B cell (primary cell): ENCODE results near the gene KRT72. TPM values are rescaled to one million over a fixed set of nuclear protein-coding genes. Genes with fewer than 3 reads are reported as not detected.

Source experiments
- ATAC-seq: fragments of 200-7000 bp; cut with Tn5 transposase; one replicate; pipeline ENCODE4 v1.10.0; 2021; ENCODE audit warnings: low read depth, mild to moderate bottlenecking, moderate number of reproducible peaks, moderate library complexity
- CTCF ChIA-PET: fragments of 350-600 bp; sonication (Branson Sonifier 250); formaldehyde crosslinking; loops from one replicate; lab custom pipeline; 2021; ENCODE audit warnings: antibody characterized with exemption, inconsistent platforms; lab: Charles Lee
- POLR2A ChIA-PET: fragments of 350-600 bp; sonication (Branson Sonifier 250); formaldehyde crosslinking; loops from one replicate; lab custom pipeline; 2021; ENCODE audit warnings: antibody characterized with exemption; lab: Charles Lee
- DNase-seq: peaks from one replicate; pipeline ENCODE4 v3.0.0; 2013
- H2AFZ ChIP-seq: 2 replicates; pipeline ENCODE4 v1.6.1; 2012; ENCODE audit warnings: mild to moderate bottlenecking, low read depth, low read length; ENCODE audit not compliant: insufficient read depth, poor library complexity, severe bottlenecking
- H3K27ac ChIP-seq, 2 donors: 1 replicate in 1 of 2; 2 replicates in 1 of 2; pipeline ENCODE4 v1.5.1; 2012 to 2013; ENCODE audit warnings: low read length in 2 of 2, mild to moderate bottlenecking in 2 of 2, moderate library complexity in 1 of 2
- H3K27me3 ChIP-seq, 4 experiments: fragments of 200-600 bp in 1 of 4; sonication (generic) in 1 of 4; replicated peaks in 1 of 4; 1 replicate in 2 of 4; 2 replicates in 2 of 4; pipeline versions ENCODE4 v1.6.1 to v1.7.0; 2013 to 2016; ENCODE audit warnings: low read length in 3 of 4, mild to moderate bottlenecking in 2 of 4, mixed read lengths in 1 of 4, moderate library complexity in 1 of 4; ENCODE audit not compliant: insufficient read depth in 4 of 4, control insufficient read depth in 3 of 4; ENCODE audit errors: control extremely low read depth in 1 of 4
- H3K36me3 ChIP-seq, 2 experiments: replicated peaks in 1 of 2; 1 replicate in 1 of 2; 2 replicates in 1 of 2; pipeline versions ENCODE4 v1.6.1 to v1.7.1; 2013; ENCODE audit warnings: low read length in 1 of 2; ENCODE audit not compliant: insufficient read depth in 2 of 2, control insufficient read depth in 1 of 2; ENCODE audit errors: control extremely low read depth in 1 of 2, extremely low read depth in 1 of 2
- H3K4me1 ChIP-seq, 2 donors: fragments of 200-600 bp in 1 of 2; sonication (generic) in 1 of 2; 1 replicate in 1 of 2; 2 replicates in 1 of 2; pipeline versions ENCODE4 v1.5.1 to v1.6.1; 2013 to 2017; ENCODE audit warnings: low read length in 2 of 2; ENCODE audit not compliant: control insufficient read depth in 2 of 2, insufficient read depth in 2 of 2
- H3K4me2 ChIP-seq: replicated peaks from 2 replicates; pipeline ENCODE3; 2012; ENCODE audit warnings: mild to moderate bottlenecking, low read depth, low read length; ENCODE audit not compliant: poor library complexity, severe bottlenecking
- H3K4me3 ChIP-seq, 5 experiments: fragments of 200-600 bp in 1 of 5; sonication (generic) in 1 of 5; 1 replicate in 3 of 5; 2 replicates in 2 of 5; pipeline versions ENCODE4 v1.5.1 to v1.7.0; 2011 to 2016; ENCODE audit warnings: low read length in 4 of 5, mild to moderate bottlenecking in 4 of 5, low read depth in 2 of 5, control low read depth in 1 of 5, moderate library complexity in 1 of 5; ENCODE audit not compliant: insufficient read depth in 1 of 5; ENCODE audit errors: control extremely low read depth in 1 of 5, extremely low read depth in 1 of 5
- H3K79me2 ChIP-seq: fragments of 200-600 bp; sonication (generic); one replicate; pipeline ENCODE4 v1.6.0; 2016; ENCODE audit warnings: low read length; ENCODE audit not compliant: control insufficient read depth, insufficient read depth
- H3K9ac ChIP-seq: fragments of 200-600 bp; sonication (generic); 2 replicates; pipeline ENCODE4 v1.6.1; 2017; ENCODE audit warnings: mild to moderate bottlenecking, low read length, moderate library complexity
- H3K9me3 ChIP-seq, 3 donors: one replicate each; pipeline versions ENCODE4 v1.6.1 to v1.7.1; 2013; ENCODE audit warnings: low read length in 2 of 3; ENCODE audit not compliant: control insufficient read depth in 2 of 3, insufficient read depth in 1 of 3; ENCODE audit errors: control extremely low read depth in 1 of 3
- H4K20me1 ChIP-seq: 2 replicates; pipeline ENCODE4 v1.6.0; 2012; ENCODE audit warnings: mild to moderate bottlenecking, low read length; ENCODE audit not compliant: insufficient read depth, control insufficient read depth, poor library complexity, severe bottlenecking
- H3K27ac Mint-ChIP-seq: one replicate; pipeline ENCODE4 v1.8.0; 2021; ENCODE audit warnings: mixed read lengths
- H3K27me3 Mint-ChIP-seq: one replicate; pipeline ENCODE4 v1.8.0; 2021; ENCODE audit warnings: mixed read lengths
- H3K4me1 Mint-ChIP-seq: one replicate; pipeline ENCODE4 v1.8.0; 2021; ENCODE audit warnings: mixed read lengths
- H3K4me3 Mint-ChIP-seq: one replicate; pipeline ENCODE4 v1.8.0; 2021; ENCODE audit warnings: mixed read lengths
- H3K9me3 Mint-ChIP-seq: one replicate; pipeline ENCODE4 v1.8.0; 2022; ENCODE audit warnings: mixed read lengths; ENCODE audit not compliant: insufficient read depth
- CTCF ChIP-seq: fragments of 200-600 bp; IDR thresholded peaks from one replicate; pipeline ENCODE4 v1.8.0; 2022; ENCODE audit warnings: antibody characterized with exemption, mild to moderate bottlenecking
- EZH2 ChIP-seq: IDR thresholded peaks from 2 replicates; pipeline ENCODE4 v1.6.1; 2012; ENCODE audit warnings: borderline replicate concordance, low read depth, mild to moderate bottlenecking, moderate library complexity, low read length; ENCODE audit not compliant: insufficient read depth, poor library complexity, severe bottlenecking
- WGBS: methylation state at CpG from one replicate; pipeline ENCODE4 v1.1.5; 2013; ENCODE audit warnings: missing lambda C conversion rate; ENCODE audit not compliant: insufficient coverage; 5-methylcytosine and 5-hydroxymethylcytosine counted together
- intact Hi-C: fragments of 100-400 bp; cut with micrococcal nuclease; formaldehyde crosslinking; loops from one replicate; pipeline ENCODE4 v1.10.0; 2022
- polyA plus RNA-seq: library from polyadenylated mRNA; depleted of rRNA; stranded (reverse); fragments of >200 nt; gene quantifications from 2 replicates; pipeline ENCODE4 v1.2.3, GENCODE V29; 2012
- total RNA-seq, 2 donors: library from RNA; stranded (reverse); fragments of 120-200 nt in 1 of 2; gene quantifications; 1 replicate in 1 of 2; 2 replicates in 1 of 2; pipeline versions ENCODE4 v1.2.3 to v1.2.4, GENCODE V29; 2013 to 2022

KRT72 gene
- total and polyA plus RNA-seq, 2 donors (not counting 1 experiment from before 2014, with no cell fraction given): 0.04 TPM; not detected in 1

GRCh38 chr12:52602552-52602951 lies 1.3 kb upstream of the KRT72 start:
- Histone ChIP-seq H3K4me1 (no peaks in the 10 kb centered on the region), H3K27me3 (peaks cover 0 to 14% (median 6%) of the 10 kb centered on the region in 4 experiments), H2AFZ (no peak overlapping the region), H3K79me2 (no peaks in the 10 kb centered on the region), H3K9me3 (no peaks in the 10 kb centered on the region), H3K27ac (no peak overlapping the region), H3K9ac (no peak overlapping the region), H3K4me3 (no peak overlapping the region), H4K20me1 (no peaks in the 10 kb centered on the region), H3K4me2 (no peak overlapping the region), H3K36me3 (no peaks in the 10 kb centered on the region)
- DNase-seq (no peak), ATAC-seq (no peak)
- TF ChIP-seq CTCF: no peak
- TF ChIP-seq EZH2: no peak
- ChIA-PET CTCF (interaction anchor here (0.7 kb wide), 1 partner anchor 52 kb away, joined by 3 read pairs; no protein-coding TSS in a partner anchor), POLR2A (no interaction called here)
- Mint-ChIP-seq H3K27ac (no peak overlapping the region), H3K9me3 (no peaks in the 10 kb centered on the region), H3K4me3 (no peak overlapping the region), H3K4me1 (no peaks in the 10 kb centered on the region), H3K27me3 (peaks cover 44% of the 10 kb centered on the region)
- WGBS: 93% methylated on average over 5 of the region's 5 CpGs
- intact Hi-C loops: no loop called here

- H3K4me1 Mint-ChIP-seq: no peaks in the 10 kb centered on the region
Measured at GRCh38 chr12:52601671-52602070, 408 bp upstream of the KRT72 start.

More at GRCh38 chr12:52601671-52602070, 408 bp upstream of the KRT72 start:
- H3K79me2 ChIP-seq: no peaks in the 10 kb centered on the region
- no peak overlapping the region for H2AFZ ChIP-seq
- ATAC-seq (no peak), DNase-seq (no peak)
- no peaks in the 10 kb centered on the region for H3K36me3 ChIP-seq
- Mint-ChIP-seq H3K9me3 (no peaks in the 10 kb centered on the region), H3K4me3 (no peak overlapping the region), H3K27ac (no peak overlapping the region), H3K27me3 (peaks cover 43% of the 10 kb centered on the region)
- no peak overlapping the region for H3K4me2 ChIP-seq
- no peaks in the 10 kb centered on the region for H3K4me1 ChIP-seq
- ChIA-PET POLR2A (no interaction called here), CTCF (no interaction called here)
- H3K4me3 ChIP-seq: no peak overlapping the region
- WGBS: 85% methylated on average over 2 of the region's 4 CpGs
- H4K20me1 ChIP-seq: no peaks in the 10 kb centered on the region
- peaks cover 0 to 14% (median 6%) of the 10 kb centered on the region in 4 experiments for H3K27me3 ChIP-seq
- intact Hi-C loops: no loop called here
- H3K27ac ChIP-seq: no peak overlapping the region
- TF ChIP-seq CTCF (no peak), EZH2 (no peak)
- no peak overlapping the region for H3K9ac ChIP-seq
- no peaks in the 10 kb centered on the region for H3K9me3 ChIP-seq
